ENCODE measurements around the gene IL11. TPM values are rescaled to one million over a fixed set of nuclear protein-coding genes. Genes with fewer than 3 reads are reported as not detected.
A peak's percentile ranks its signal among the peaks of the same experiment; 100 is the strongest.

IL11 gene
- total RNA-seq, 1 experiment from 2014 or later: 0.97 TPM

DNA sequence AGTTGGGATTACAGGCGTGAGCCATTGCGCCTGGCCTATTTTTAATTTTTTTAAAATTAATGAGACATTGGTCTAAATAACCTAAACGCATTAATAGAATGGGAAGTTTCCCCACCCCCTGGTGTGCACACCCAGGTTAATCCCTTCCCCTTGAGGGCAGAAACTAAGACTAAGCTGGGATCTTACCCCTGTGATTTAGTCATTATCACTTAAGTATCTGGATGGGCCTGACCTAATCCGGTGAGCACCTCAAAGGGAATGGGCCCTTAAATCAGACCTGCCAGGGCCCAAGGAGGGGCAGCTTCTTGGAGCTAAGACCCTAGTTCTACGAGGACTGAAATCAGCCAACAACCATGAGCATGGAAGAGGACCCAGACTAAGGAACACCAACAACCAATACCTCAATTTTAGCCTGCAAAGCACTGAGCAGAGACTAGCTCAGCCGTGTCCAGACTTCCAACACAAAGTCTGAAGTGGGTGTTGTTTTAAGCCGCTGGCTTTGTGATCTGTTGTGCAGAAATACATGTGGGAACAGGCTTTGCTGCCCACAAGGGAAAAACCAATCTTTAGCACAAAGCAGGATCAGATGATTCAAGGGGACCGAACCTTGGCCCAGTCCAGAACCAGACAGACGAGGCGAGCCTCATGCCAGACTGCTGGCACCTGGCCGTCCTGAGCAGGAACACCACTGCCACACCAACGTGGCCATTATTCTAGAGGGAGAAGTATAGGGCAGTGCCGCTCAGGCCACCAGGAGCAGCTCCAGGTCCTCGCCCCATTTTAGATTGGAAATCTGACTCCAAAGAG, 30.2 kb upstream of the IL11 start:
- intact Hi-C loops (cut with micrococcal nuclease; ENCODE audit: unreplicated experiment): no loop called here
- Mint-ChIP-seq H3K4me1 (ENCODE audit: low read depth, unreplicated experiment) (peaks cover 3% of the 10 kb centered on the region), H3K36me3 (ENCODE audit: insufficient read depth, unreplicated experiment) (peaks cover 68% of the 10 kb centered on the region), H3K27me3 (ENCODE audit: unreplicated experiment) (no peaks in the 10 kb centered on the region), H3K4me3 (ENCODE audit: low read depth, unreplicated experiment) (no peak overlapping the region), H3K27ac (ENCODE audit: unreplicated experiment) (no peak overlapping the region), H3K9me3 (ENCODE audit: low read depth, unreplicated experiment) (no peaks in the 10 kb centered on the region)
- no TSS peak for BruUV-seq (replicated peaks)
- CTCF ChIA-PET: no interaction called here
- DNase-seq: no peak
- no peak for TF ChIP-seq CTCF (IDR thresholded peaks at IDR 0.05; ENCODE audit: unreplicated experiment)

DNA sequence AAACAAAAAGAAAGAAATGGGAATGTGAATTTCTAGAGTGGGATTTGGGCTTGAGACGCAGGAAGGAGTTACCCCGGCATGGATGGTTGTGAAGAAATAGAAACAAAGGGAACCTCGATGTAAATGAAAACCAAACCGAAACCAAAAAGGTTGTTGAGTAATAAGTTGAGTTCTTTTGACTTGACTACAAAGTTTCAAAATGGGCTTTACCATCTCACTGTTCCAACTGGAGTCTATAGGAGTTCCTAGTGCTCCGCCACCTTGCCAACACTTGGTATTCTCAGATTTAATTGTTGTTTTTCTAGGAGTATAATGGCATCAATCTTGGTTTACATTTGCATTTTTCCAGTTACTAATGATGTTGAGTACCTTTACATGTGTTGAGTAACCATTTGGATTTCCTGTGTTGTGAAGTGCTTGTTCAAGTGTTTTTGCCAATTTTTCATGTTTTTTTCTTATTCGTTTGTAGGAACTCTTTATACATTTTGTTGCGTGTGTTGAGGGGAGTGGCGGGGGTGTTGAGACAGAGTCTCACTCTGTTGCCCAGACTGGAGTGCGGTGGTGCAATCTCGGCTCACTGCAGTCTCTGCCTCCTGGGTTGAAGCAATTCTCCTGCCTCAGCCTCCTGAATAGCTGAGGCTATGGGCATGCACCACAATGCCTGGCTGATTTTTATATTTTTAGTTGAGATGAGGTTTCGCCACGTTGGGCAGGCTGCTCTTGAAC, 28.1 kb upstream of the IL11 start:
- intact Hi-C loops (cut with micrococcal nuclease; ENCODE audit: unreplicated experiment): no loop called here
- Mint-ChIP-seq H3K4me1 (ENCODE audit: low read depth, unreplicated experiment) (no peaks in the 10 kb centered on the region), H3K36me3 (ENCODE audit: insufficient read depth, unreplicated experiment) (peaks cover 55% of the 10 kb centered on the region), H3K9me3 (ENCODE audit: low read depth, unreplicated experiment) (no peaks in the 10 kb centered on the region), H3K27me3 (ENCODE audit: unreplicated experiment) (no peaks in the 10 kb centered on the region), H3K27ac (ENCODE audit: unreplicated experiment) (peak overlapping the region; percentile 68), H3K4me3 (ENCODE audit: low read depth, unreplicated experiment) (no peak overlapping the region)
- no peak for DNase-seq
- CTCF ChIA-PET: no interaction called here
- TF ChIP-seq CTCF (IDR thresholded peaks at IDR 0.05; ENCODE audit: unreplicated experiment): no peak
- BruUV-seq (replicated peaks): no TSS peak

DNA sequence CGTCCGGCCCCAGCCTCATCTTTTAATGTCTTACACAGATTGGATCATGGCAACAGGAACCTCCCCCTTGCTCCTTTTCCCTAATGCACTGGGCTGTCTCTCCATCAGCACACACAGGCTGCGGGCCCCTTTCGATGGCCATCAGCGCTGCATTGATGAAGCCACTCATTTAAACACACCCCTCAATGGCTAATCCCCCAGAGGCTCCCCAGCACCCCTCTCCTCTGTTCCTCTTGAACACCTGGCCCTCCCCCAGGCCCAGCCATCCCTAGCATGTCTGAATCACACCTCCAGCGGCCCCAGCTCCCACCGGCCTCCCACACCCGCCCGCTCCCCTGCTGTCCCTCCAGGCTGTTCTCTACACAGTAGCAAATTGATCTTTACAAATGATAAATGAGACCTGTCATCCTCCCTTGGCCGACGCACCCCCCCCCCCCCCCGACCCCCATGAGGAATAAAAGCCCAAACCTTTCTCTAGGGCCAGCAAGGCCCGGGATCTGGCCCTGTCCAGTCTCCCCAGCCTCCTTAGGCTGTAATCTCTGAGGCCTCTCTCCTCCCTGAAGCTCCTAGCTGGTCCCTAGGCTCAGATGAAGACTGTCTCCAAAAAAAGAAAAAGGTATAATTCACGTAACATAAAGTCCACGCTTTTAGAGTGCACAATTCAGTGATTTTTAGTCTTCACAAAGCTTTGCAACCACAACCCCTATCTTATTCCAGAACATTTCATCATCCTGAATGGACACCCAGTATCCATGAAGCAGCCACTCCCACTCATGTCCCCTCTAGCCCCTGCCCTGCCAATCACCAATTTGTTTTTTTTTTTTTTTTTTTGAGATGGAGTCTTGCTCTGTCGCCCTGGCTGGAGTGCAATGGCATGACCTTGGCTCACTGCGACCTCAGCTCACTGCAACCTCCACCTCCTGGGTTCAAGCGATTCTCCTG, 22.8 kb upstream of the IL11 start:
- Mint-ChIP-seq H3K27ac (ENCODE audit: unreplicated experiment) (peak overlapping the region; percentile 43), H3K27me3 (ENCODE audit: unreplicated experiment) (no peaks in the 10 kb centered on the region), H3K4me3 (ENCODE audit: low read depth, unreplicated experiment) (no peak overlapping the region), H3K9me3 (ENCODE audit: low read depth, unreplicated experiment) (no peaks in the 10 kb centered on the region), H3K4me1 (ENCODE audit: low read depth, unreplicated experiment) (peaks cover 17% of the 10 kb centered on the region), H3K36me3 (ENCODE audit: insufficient read depth, unreplicated experiment) (peaks cover 61% of the 10 kb centered on the region)
- DNase-seq: no peak
- TF ChIP-seq CTCF (IDR thresholded peaks at IDR 0.05; ENCODE audit: unreplicated experiment): no peak
- CTCF ChIA-PET: interaction anchor here (0.7 kb wide), 1 partner anchor 13 kb away, joined by 6 read pairs; no protein-coding TSS in a partner anchor
- no TSS peak for BruUV-seq (replicated peaks)
- intact Hi-C loops (cut with micrococcal nuclease; ENCODE audit: unreplicated experiment): no loop called here

All from Calu3 (cell line).